OCI-LY1 (cell line): ENCODE data around the gene CELSR2.

ENCODE experiments used
- CTCF ChIP-seq: fragments of 200-600 bp; sonication (generic), shearing (Covaris generic); IDR thresholded peaks from 2 replicates; pipeline ENCODE4 v1.5.1; 2017; ENCODE audit warnings: mild to moderate bottlenecking, antibody characterized with exemption, low read length, moderate library complexity, mixed read lengths
- EZH2 ChIP-seq: fragments of 200-600 bp; sonication (generic), shearing (Covaris generic); IDR thresholded peaks from 2 replicates; pipeline ENCODE4 v1.8.0; 2017; ENCODE audit warnings: borderline replicate concordance, mixed run types, mild to moderate bottlenecking, antibody characterized with exemption, low read length, moderate library complexity, mixed read lengths

GRCh38 chr1:109251277-109252166 lies 2.2 kb downstream of the CELSR2 start:
- TF ChIP-seq CTCF (no peak), EZH2 (no peak)
